ENCODE measurements around the gene PCNX4. TPM values are rescaled to one million over a fixed set of nuclear protein-coding genes. Genes with fewer than 3 reads are reported as not detected.
A peak's percentile ranks its signal among the peaks of the same experiment; 100 is the strongest.

The PCNX4 gene
- total RNA-seq, 1 donor from 2014 or later = 29.2 TPM

GRCh38 chr14:60178820-60179219, 87.1 kb downstream of the PCNX4 start:
- H3K36me3 ChIP-seq (ENCODE audit: control insufficient read depth in 3 of 3, insufficient read depth in 3 of 3, low read length in 3 of 3) = no peaks in the 10 kb centered on the region
- H3K4me1 ChIP-seq (ENCODE audit: control insufficient read depth in 3 of 3, insufficient read depth in 3 of 3, low read length in 3 of 3) = peaks cover 0 to 23% (median 10%) of the 10 kb centered on the region in 3 donors
- peak overlapping the region; percentile 93 for H3K27ac ChIP-seq (ENCODE audit: low read depth, low read length)
- no peaks in the 10 kb centered on the region for H3K27me3 ChIP-seq (ENCODE audit: control insufficient read depth in 3 of 3, insufficient read depth in 3 of 3, low read length in 3 of 3)
- no peaks in the 10 kb centered on the region for H3K9me3 ChIP-seq (ENCODE audit: control insufficient read depth in 3 of 3, low read length in 3 of 3)
- H3K4me3 ChIP-seq (ENCODE audit: low read length in 3 of 3) = no peak overlapping the region
- peak overlapping the region in 1 of 3 donors; percentile 67 for H3K9ac ChIP-seq (ENCODE audit: low read depth in 1 of 3, low read length in 3 of 3)

- peak overlapping the region; percentile 93 for H3K27ac ChIP-seq (ENCODE audit: low read depth, low read length)
- peaks cover 0 to 20% (median 10%) of the 10 kb centered on the region in 3 donors for H3K4me1 ChIP-seq (ENCODE audit: control insufficient read depth in 3 of 3, insufficient read depth in 3 of 3, low read length in 3 of 3)
- H3K36me3 ChIP-seq (ENCODE audit: control insufficient read depth in 3 of 3, insufficient read depth in 3 of 3, low read length in 3 of 3) = no peaks in the 10 kb centered on the region
- H3K27me3 ChIP-seq (ENCODE audit: control insufficient read depth in 3 of 3, insufficient read depth in 3 of 3, low read length in 3 of 3) = no peaks in the 10 kb centered on the region
- H3K9ac ChIP-seq (ENCODE audit: low read depth in 1 of 3, low read length in 3 of 3) = peak overlapping the region in 1 of 3 donors; percentile 67
- peak overlapping the region; percentile 7 to 48 (median 30) for H3K4me3 ChIP-seq (ENCODE audit: low read length in 3 of 3)
- no peaks in the 10 kb centered on the region for H3K9me3 ChIP-seq (ENCODE audit: control insufficient read depth in 3 of 3, low read length in 3 of 3)
Observed at GRCh38 chr14:60179431-60179869, 87.7 kb downstream of the PCNX4 start.

GRCh38 chr14:60183138-60183537, 91.4 kb downstream of the PCNX4 start:
- Histone ChIP-seq H3K9ac (ENCODE audit: low read depth in 1 of 3, low read length in 3 of 3) (no peak overlapping the region), H3K4me3 (ENCODE audit: low read length in 3 of 3) (no peak overlapping the region), H3K9me3 (ENCODE audit: control insufficient read depth in 3 of 3, low read length in 3 of 3) (no peaks in the 10 kb centered on the region), H3K27ac (ENCODE audit: low read depth, low read length) (peak overlapping the region; percentile 76), H3K36me3 (ENCODE audit: control insufficient read depth in 3 of 3, insufficient read depth in 3 of 3, low read length in 3 of 3) (no peaks in the 10 kb centered on the region), H3K27me3 (ENCODE audit: control insufficient read depth in 3 of 3, insufficient read depth in 3 of 3, low read length in 3 of 3) (no peaks in the 10 kb centered on the region), H3K4me1 (ENCODE audit: control insufficient read depth in 3 of 3, insufficient read depth in 3 of 3, low read length in 3 of 3) (peaks cover 0 to 7% (median 4%) of the 10 kb centered on the region in 3 donors)

GRCh38 chr14:60183741-60184140, 92.0 kb downstream of the PCNX4 start:
- H3K9ac ChIP-seq (ENCODE audit: low read depth in 1 of 3, low read length in 3 of 3) = peak overlapping the region; percentile 51 to 65 (median 57)
- H3K9me3 ChIP-seq (ENCODE audit: control insufficient read depth in 3 of 3, low read length in 3 of 3) = no peaks in the 10 kb centered on the region
- H3K27ac ChIP-seq (ENCODE audit: low read depth, low read length) = peak overlapping the region; percentile 76
- no peaks in the 10 kb centered on the region for H3K36me3 ChIP-seq (ENCODE audit: control insufficient read depth in 3 of 3, insufficient read depth in 3 of 3, low read length in 3 of 3)
- H3K4me1 ChIP-seq (ENCODE audit: control insufficient read depth in 3 of 3, insufficient read depth in 3 of 3, low read length in 3 of 3) = peaks cover 0 to 7% (median 4%) of the 10 kb centered on the region in 3 donors
- peak overlapping the region; percentile 55 to 68 (median 62) for H3K4me3 ChIP-seq (ENCODE audit: low read length in 3 of 3)
- H3K27me3 ChIP-seq (ENCODE audit: control insufficient read depth in 3 of 3, insufficient read depth in 3 of 3, low read length in 3 of 3) = no peaks in the 10 kb centered on the region

DNA sequence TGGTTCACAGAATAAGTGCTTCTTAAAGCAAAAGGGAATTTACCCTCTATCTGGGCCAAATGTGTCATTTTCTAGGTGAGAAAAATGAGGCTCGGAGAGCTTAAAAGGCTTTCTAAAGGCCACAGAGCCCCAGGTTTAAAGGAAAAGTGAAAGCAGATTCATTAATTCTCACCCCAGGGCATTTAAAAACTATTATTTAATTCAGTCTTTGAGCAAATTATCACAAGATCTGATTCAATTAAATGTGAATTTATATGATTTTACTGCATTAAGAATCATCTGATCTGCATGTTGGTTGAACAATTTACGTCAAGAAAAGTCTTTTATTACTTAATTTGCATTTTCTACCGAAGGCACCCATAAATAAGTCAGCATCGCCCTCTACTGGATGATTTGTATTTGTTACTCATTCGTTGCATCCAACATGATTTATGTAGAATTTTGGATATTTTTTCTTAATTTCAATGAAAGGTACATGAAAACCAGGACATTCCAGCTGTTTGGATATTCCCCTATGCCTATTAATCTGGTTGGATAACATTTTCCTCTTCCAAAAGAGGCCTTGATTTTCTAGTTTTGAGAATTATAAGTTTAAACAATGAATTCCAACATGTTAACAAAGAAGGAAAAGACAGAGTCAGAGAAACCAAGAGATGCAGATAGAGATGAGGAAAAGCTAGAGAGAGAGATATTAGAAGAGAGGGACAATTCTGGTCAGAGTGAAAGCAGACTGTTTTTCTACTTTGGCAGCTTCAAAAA, 92.6 kb downstream of the PCNX4 start:
- no peaks in the 10 kb centered on the region for H3K9me3 ChIP-seq (ENCODE audit: control insufficient read depth in 3 of 3, low read length in 3 of 3)
- no peaks in the 10 kb centered on the region for H3K27me3 ChIP-seq (ENCODE audit: control insufficient read depth in 3 of 3, insufficient read depth in 3 of 3, low read length in 3 of 3)
- H3K9ac ChIP-seq (ENCODE audit: low read depth in 1 of 3, low read length in 3 of 3) = peak overlapping the region; percentile 51 to 65 (median 57)
- H3K4me3 ChIP-seq (ENCODE audit: low read length in 3 of 3) = peak overlapping the region; percentile 55 to 68 (median 62)
- H3K4me1 ChIP-seq (ENCODE audit: control insufficient read depth in 3 of 3, insufficient read depth in 3 of 3, low read length in 3 of 3) = peaks cover 0 to 7% (median 4%) of the 10 kb centered on the region in 3 donors
- H3K27ac ChIP-seq (ENCODE audit: low read depth, low read length) = peak overlapping the region; percentile 76
- H3K36me3 ChIP-seq (ENCODE audit: control insufficient read depth in 3 of 3, insufficient read depth in 3 of 3, low read length in 3 of 3) = no peaks in the 10 kb centered on the region

DNA sequence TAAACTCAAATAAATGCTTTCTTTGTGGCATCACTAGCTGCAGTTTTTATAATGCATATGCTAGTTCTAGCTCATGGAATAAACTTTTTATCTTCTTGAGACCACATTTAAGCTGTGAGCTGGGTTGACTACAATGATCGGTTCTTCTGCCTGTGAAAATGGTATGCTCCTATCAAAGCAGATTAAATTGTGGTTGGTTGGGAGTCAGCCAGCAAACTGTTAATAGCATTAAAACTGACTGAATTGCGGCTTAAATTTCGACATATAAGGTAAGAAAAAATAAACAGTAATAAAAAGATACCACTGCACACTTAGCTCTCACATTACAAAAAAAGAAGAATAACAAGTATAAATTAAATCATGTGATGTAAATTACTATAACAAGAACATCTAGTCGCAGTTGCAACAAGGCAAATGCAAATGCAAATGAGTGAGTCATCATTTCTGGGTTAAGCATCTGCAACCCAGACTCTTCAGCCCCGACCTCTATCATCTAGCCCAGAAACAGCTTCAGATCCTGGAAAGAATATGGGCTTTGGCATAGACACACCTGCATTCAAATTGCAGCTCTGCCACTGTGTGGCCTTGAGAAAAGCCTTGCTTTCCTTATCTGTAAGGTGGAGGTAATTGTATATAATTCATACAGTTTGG, 93.3 kb downstream of the PCNX4 start:
- Histone ChIP-seq H3K4me1 (ENCODE audit: control insufficient read depth in 3 of 3, insufficient read depth in 3 of 3, low read length in 3 of 3) (peaks cover 0 to 7% (median 4%) of the 10 kb centered on the region in 3 donors), H3K27me3 (ENCODE audit: control insufficient read depth in 3 of 3, insufficient read depth in 3 of 3, low read length in 3 of 3) (no peaks in the 10 kb centered on the region), H3K36me3 (ENCODE audit: control insufficient read depth in 3 of 3, insufficient read depth in 3 of 3, low read length in 3 of 3) (no peaks in the 10 kb centered on the region), H3K4me3 (ENCODE audit: low read length in 3 of 3) (no peak overlapping the region), H3K9me3 (ENCODE audit: control insufficient read depth in 3 of 3, low read length in 3 of 3) (no peaks in the 10 kb centered on the region), H3K9ac (ENCODE audit: low read depth in 1 of 3, low read length in 3 of 3) (no peak overlapping the region), H3K27ac (ENCODE audit: low read depth, low read length) (no peak overlapping the region)

- Histone ChIP-seq H3K4me3 (ENCODE audit: low read length in 3 of 3) (no peak overlapping the region), H3K27me3 (ENCODE audit: control insufficient read depth in 3 of 3, insufficient read depth in 3 of 3, low read length in 3 of 3) (no peaks in the 10 kb centered on the region), H3K27ac (ENCODE audit: low read depth, low read length) (no peak overlapping the region), H3K4me1 (ENCODE audit: control insufficient read depth in 3 of 3, insufficient read depth in 3 of 3, low read length in 3 of 3) (peaks cover 2 to 5% (median 4%) of the 10 kb centered on the region in 3 donors), H3K9me3 (ENCODE audit: control insufficient read depth in 3 of 3, low read length in 3 of 3) (no peaks in the 10 kb centered on the region), H3K9ac (ENCODE audit: low read depth in 1 of 3, low read length in 3 of 3) (peak overlapping the region in 1 of 3 donors; percentile 20), H3K36me3 (ENCODE audit: control insufficient read depth in 3 of 3, insufficient read depth in 3 of 3, low read length in 3 of 3) (no peaks in the 10 kb centered on the region)
Observed at GRCh38 chr14:60188115-60188514, 96.4 kb downstream of the PCNX4 start.

DNA sequence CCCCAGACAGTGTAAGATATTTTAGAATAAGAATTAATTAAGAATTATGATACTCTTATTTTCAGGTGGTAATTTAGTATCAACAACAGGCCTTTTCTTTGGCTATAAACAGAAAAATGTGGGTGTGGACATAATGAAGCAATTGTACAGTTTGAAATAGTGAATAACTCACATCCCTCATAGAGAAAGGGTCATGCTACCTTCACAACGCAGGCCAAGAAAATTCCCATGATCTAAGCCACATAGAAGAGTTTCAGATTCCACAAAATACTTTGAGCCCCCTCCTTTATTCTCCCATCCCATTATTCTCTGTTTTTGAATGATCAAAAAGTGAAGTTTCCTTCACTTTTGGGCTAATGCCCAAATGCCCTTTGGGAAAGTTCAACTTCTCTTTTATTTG, 97.0 kb downstream of the PCNX4 start:
- Histone ChIP-seq H3K9ac (ENCODE audit: low read depth in 1 of 3, low read length in 3 of 3) (no peak overlapping the region), H3K9me3 (ENCODE audit: control insufficient read depth in 3 of 3, low read length in 3 of 3) (no peaks in the 10 kb centered on the region), H3K4me3 (ENCODE audit: low read length in 3 of 3) (no peak overlapping the region), H3K36me3 (ENCODE audit: control insufficient read depth in 3 of 3, insufficient read depth in 3 of 3, low read length in 3 of 3) (no peaks in the 10 kb centered on the region), H3K27ac (ENCODE audit: low read depth, low read length) (no peak overlapping the region), H3K4me1 (ENCODE audit: control insufficient read depth in 3 of 3, insufficient read depth in 3 of 3, low read length in 3 of 3) (peaks cover 0 to 2% (median 0%) of the 10 kb centered on the region in 3 donors), H3K27me3 (ENCODE audit: control insufficient read depth in 3 of 3, insufficient read depth in 3 of 3, low read length in 3 of 3) (no peaks in the 10 kb centered on the region)

GRCh38 chr14:60189923-60190840, 98.5 kb downstream of the PCNX4 start:
- Histone ChIP-seq H3K9me3 (ENCODE audit: control insufficient read depth in 3 of 3, low read length in 3 of 3) (no peaks in the 10 kb centered on the region), H3K36me3 (ENCODE audit: control insufficient read depth in 3 of 3, insufficient read depth in 3 of 3, low read length in 3 of 3) (no peaks in the 10 kb centered on the region), H3K27me3 (ENCODE audit: control insufficient read depth in 3 of 3, insufficient read depth in 3 of 3, low read length in 3 of 3) (no peaks in the 10 kb centered on the region), H3K4me3 (ENCODE audit: low read length in 3 of 3) (no peak overlapping the region), H3K27ac (ENCODE audit: low read depth, low read length) (no peak overlapping the region), H3K9ac (ENCODE audit: low read depth in 1 of 3, low read length in 3 of 3) (no peak overlapping the region), H3K4me1 (ENCODE audit: control insufficient read depth in 3 of 3, insufficient read depth in 3 of 3, low read length in 3 of 3) (peaks cover 0 to 2% (median 0%) of the 10 kb centered on the region in 3 donors)
